CD14-positive monocyte (primary cell): Measurements from ENCODE around the gene ANKRD18B. TPM values are rescaled to one million over a fixed set of nuclear protein-coding genes. Genes with fewer than 3 reads are reported as not detected.
"Not testable (repeated sequence)": the region's sequence is repeated elsewhere in the genome, so short reads cannot be mapped to it uniquely, and the experiment has no call there.

ENCODE experiments used
- DNase-seq, 3 donors: peaks; one replicate each; pipeline ENCODE4 v3.0.0-alpha.2; 2011 to 2022
- H2AFZ ChIP-seq: 2 replicates; pipeline ENCODE4 v1.6.0; 2012; ENCODE audit warnings: mild to moderate bottlenecking, low read depth, low read length, inconsistent platforms; ENCODE audit not compliant: insufficient read depth, poor library complexity, severe bottlenecking
- H3K27ac ChIP-seq, 2 donors: 1 replicate in 1 of 2; 2 replicates in 1 of 2; pipeline ENCODE4 v1.5.1; 2012 to 2013; ENCODE audit warnings: low read length in 2 of 2, control low read depth in 1 of 2, inconsistent platforms in 1 of 2, low read depth in 1 of 2, mild to moderate bottlenecking in 1 of 2
- H3K27me3 ChIP-seq, 2 donors: one replicate each; pipeline versions ENCODE4 v1.6.0 to v1.6.1; 2011 to 2013; ENCODE audit warnings: low read length in 2 of 2; ENCODE audit not compliant: control insufficient read depth in 2 of 2, insufficient read depth in 2 of 2
- H3K36me3 ChIP-seq, 2 donors: replicated peaks in 1 of 2; 1 replicate in 1 of 2; 2 replicates in 1 of 2; pipeline versions ENCODE4 v1.5.1 to v1.6.1; 2012 to 2013; ENCODE audit warnings: low read length in 2 of 2, control low read depth in 1 of 2, inconsistent platforms in 1 of 2, mild to moderate bottlenecking in 1 of 2; ENCODE audit not compliant: insufficient read depth in 2 of 2, control insufficient read depth in 1 of 2
- H3K4me1 ChIP-seq, 2 donors: 1 replicate in 1 of 2; 2 replicates in 1 of 2; pipeline versions ENCODE4 v1.5.1 to v1.6.1; 2012 to 2013; ENCODE audit warnings: low read length in 2 of 2, control low read depth in 1 of 2, inconsistent platforms in 1 of 2, mild to moderate bottlenecking in 1 of 2, moderate library complexity in 1 of 2; ENCODE audit not compliant: insufficient read depth in 2 of 2, control insufficient read depth in 1 of 2
- H3K4me2 ChIP-seq: replicated peaks from 2 replicates; pipeline ENCODE3; 2012; ENCODE audit warnings: low read length, moderate library complexity, mild to moderate bottlenecking; ENCODE audit not compliant: poor library complexity, severe bottlenecking; ENCODE audit errors: extremely low read depth
- H3K4me3 ChIP-seq, 3 experiments: fragments of 200-600 bp in 1 of 3; sonication (generic) in 1 of 3; replicated peaks in 1 of 3; 1 replicate in 2 of 3; 2 replicates in 1 of 3; pipeline ENCODE4 v1.5.1; 2011 to 2013; ENCODE audit warnings: low read length in 3 of 3, mild to moderate bottlenecking in 3 of 3, control low read depth in 2 of 3, low read depth in 2 of 3, inconsistent platforms in 1 of 3, moderate library complexity in 1 of 3
- H3K79me2 ChIP-seq: 2 replicates; pipeline ENCODE4 v1.6.0; 2012; ENCODE audit warnings: mild to moderate bottlenecking, control low read depth, inconsistent platforms, low read length, moderate library complexity; ENCODE audit not compliant: insufficient read depth
- H3K9ac ChIP-seq: 2 replicates; pipeline ENCODE4 v1.6.0; 2017; ENCODE audit warnings: low read length, mild to moderate bottlenecking; ENCODE audit not compliant: insufficient read depth, poor library complexity, severe bottlenecking
- H3K9me3 ChIP-seq, 2 donors: replicated peaks in 1 of 2; 1 replicate in 1 of 2; 2 replicates in 1 of 2; pipeline versions ENCODE4 v1.5.1 to v1.6.1; 2012 to 2013; ENCODE audit warnings: low read length in 2 of 2, control low read depth in 1 of 2; ENCODE audit not compliant: control insufficient read depth in 1 of 2, insufficient read depth in 1 of 2
- H4K20me1 ChIP-seq: 2 replicates; pipeline ENCODE4 v1.6.0; 2012; ENCODE audit warnings: mild to moderate bottlenecking, low read length, control low read depth, moderate library complexity; ENCODE audit not compliant: insufficient read depth
- H3K27ac Mint-ChIP-seq, 7 donors: one replicate each; pipeline ENCODE4 v1.8.0; 2020; ENCODE audit warnings: mild to moderate bottlenecking in 7 of 7, mixed read lengths in 7 of 7, moderate library complexity in 6 of 7, inconsistent platforms in 2 of 7
- H3K27me3 Mint-ChIP-seq, 3 donors: one replicate each; pipeline ENCODE4 v1.8.0; 2021 to 2022; ENCODE audit warnings: low read depth in 3 of 3, mild to moderate bottlenecking in 3 of 3, mixed read lengths in 3 of 3, moderate library complexity in 3 of 3, inconsistent platforms in 1 of 3
- H3K36me3 Mint-ChIP-seq, 2 donors: one replicate each; pipeline ENCODE4 v1.8.0; 2020; ENCODE audit warnings: mixed read lengths in 2 of 2, inconsistent platforms in 1 of 2, mild to moderate bottlenecking in 1 of 2
- H3K4me1 Mint-ChIP-seq: one replicate; pipeline ENCODE4 v1.8.0; 2020; ENCODE audit warnings: mild to moderate bottlenecking, mixed read lengths
- H3K4me3 Mint-ChIP-seq, 2 donors: one replicate each; pipeline ENCODE4 v1.8.0; 2020; ENCODE audit warnings: mild to moderate bottlenecking in 2 of 2, mixed read lengths in 2 of 2, moderate library complexity in 1 of 2
- H3K9me3 Mint-ChIP-seq, 7 donors: one replicate each; pipeline ENCODE4 v1.8.0; 2020 to 2022; ENCODE audit warnings: mixed read lengths in 7 of 7, mild to moderate bottlenecking in 6 of 7, moderate library complexity in 6 of 7, inconsistent platforms in 2 of 7
- WGBS: methylation state at CpG from one replicate; pipeline ENCODE4 v1.1.5; 2013; ENCODE audit warnings: missing lambda C conversion rate; ENCODE audit not compliant: insufficient coverage; 5-methylcytosine and 5-hydroxymethylcytosine counted together
- intact Hi-C, 2 donors: fragments of 100-400 bp; cut with micrococcal nuclease; formaldehyde crosslinking; loops; one replicate each; pipeline versions ENCODE4 v1.15.0 to v1.15.1; 2023
- polyA plus RNA-seq, 3 donors: library from polyadenylated mRNA; depleted of rRNA in 1 of 3; unstranded in 2 of 3; stranded (reverse) in 1 of 3; fragments of 300-500 nt in 2 of 3; fragments of >200 nt in 1 of 3; fragmentation: Illumina TruSeq in 2 of 3; gene quantifications; 1 replicate in 2 of 3; 2 replicates in 1 of 3; pipeline ENCODE4 v1.2.3, GENCODE V29; 2012 to 2021

ANKRD18B gene
- polyA plus RNA-seq, 3 donors: not detected

DNA sequence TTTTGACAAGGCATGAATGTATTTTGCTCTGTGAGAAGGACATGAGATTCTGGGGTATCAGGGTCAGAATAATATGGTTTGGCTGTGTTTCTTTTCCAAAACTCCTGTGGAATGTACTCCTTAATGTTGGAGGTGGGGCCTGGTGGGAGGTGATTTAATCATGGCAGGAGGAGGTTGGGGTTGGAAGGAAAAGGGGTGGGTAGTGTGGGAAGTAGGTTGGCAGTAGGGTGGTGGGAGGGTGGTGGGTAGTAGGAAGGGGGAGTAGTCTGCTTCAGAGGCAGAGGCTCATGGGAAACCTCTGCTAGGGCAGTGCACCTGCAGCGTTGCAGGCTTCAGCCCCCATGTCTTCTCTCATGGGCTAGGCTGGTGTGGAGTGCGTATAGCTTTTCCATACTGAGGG, 72.9 kb downstream of the ANKRD18B start:
- H3K79me2 ChIP-seq, H3K4me1 Mint-ChIP-seq, H3K9ac ChIP-seq, H4K20me1 ChIP-seq, H3K27ac ChIP-seq, H3K9me3 Mint-ChIP-seq, H3K27me3 Mint-ChIP-seq, H3K36me3 Mint-ChIP-seq, H3K4me1 ChIP-seq, H3K27ac Mint-ChIP-seq, H3K9me3 ChIP-seq, H3K4me2 ChIP-seq, H3K27me3 ChIP-seq, H3K4me3 ChIP-seq, H3K4me3 Mint-ChIP-seq, DNase-seq, H2AFZ ChIP-seq, H3K36me3 ChIP-seq, intact Hi-C loops: not testable (repeated sequence)
- 100% methylated on average over 1 of the region's 2 CpGs for WGBS

DNA sequence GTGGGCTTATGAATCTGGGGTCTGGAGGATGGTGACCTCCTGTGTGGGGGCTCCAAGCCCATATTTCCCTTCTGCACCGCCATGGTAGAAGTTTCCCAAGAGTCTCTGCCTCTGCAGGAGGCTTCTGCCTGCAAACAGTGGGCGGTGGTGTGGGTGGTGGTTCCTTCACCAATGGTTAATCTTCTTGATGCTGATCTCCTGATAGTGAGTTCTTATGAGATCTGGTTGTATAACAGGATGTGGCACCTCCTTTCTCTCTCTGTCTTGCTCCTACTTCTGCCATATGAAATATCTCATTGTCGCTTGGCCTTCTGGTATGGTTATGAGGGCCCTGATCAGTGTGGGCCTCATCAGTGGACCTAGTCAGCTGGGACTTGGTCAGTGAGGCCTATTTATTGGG, 73.3 kb downstream of the ANKRD18B start:
- H3K27me3 ChIP-seq, H3K36me3 ChIP-seq, H3K27ac ChIP-seq, H2AFZ ChIP-seq, H3K4me3 Mint-ChIP-seq, H3K4me1 Mint-ChIP-seq, H3K9ac ChIP-seq, H3K9me3 ChIP-seq, H3K4me1 ChIP-seq, H3K79me2 ChIP-seq, H3K9me3 Mint-ChIP-seq, DNase-seq, intact Hi-C loops, H3K4me2 ChIP-seq, H3K27me3 Mint-ChIP-seq, H3K36me3 Mint-ChIP-seq, H3K4me3 ChIP-seq, H4K20me1 ChIP-seq: not testable (repeated sequence)
- H3K27ac Mint-ChIP-seq: peak overlapping the region in 1 of 7 donors; percentile 50
- no CpG with 5 or more reads among the region's 3 CpGs for WGBS

- H3K9me3 Mint-ChIP-seq, H3K4me1 ChIP-seq, intact Hi-C loops, H3K79me2 ChIP-seq, H3K27me3 Mint-ChIP-seq, H3K9me3 ChIP-seq, H3K27ac ChIP-seq, H3K36me3 ChIP-seq, H3K9ac ChIP-seq, H3K4me2 ChIP-seq, DNase-seq, H3K36me3 Mint-ChIP-seq, H2AFZ ChIP-seq, H3K27me3 ChIP-seq, H4K20me1 ChIP-seq, H3K27ac Mint-ChIP-seq, H3K4me1 Mint-ChIP-seq, H3K4me3 ChIP-seq, H3K4me3 Mint-ChIP-seq: not testable (repeated sequence)
- 96% methylated on average over 8 of the region's 8 CpGs for WGBS
Measured at GRCh38 chr9:33598796-33599379, 74.8 kb downstream of the ANKRD18B start.

DNA sequence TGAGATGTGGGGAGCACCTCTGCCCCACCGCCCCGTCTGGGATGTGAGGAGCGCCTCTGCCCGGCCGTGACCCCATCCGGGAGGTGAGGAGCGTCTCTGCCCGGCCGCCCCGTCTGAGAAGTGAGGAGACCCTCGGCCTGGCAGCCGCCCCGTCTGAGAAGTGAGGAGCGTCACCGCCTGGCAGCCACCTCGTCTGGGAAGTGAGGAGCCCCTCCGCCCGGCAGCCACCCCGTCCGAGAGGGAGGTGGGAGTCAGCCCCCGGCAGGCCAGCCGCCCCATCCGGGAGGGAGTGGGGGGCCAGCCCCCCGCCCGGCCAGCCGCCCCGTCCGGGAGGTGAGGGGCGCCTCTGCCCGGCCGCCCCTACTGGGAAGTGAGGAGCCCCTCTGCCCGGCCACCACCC, 76.9 kb downstream of the ANKRD18B start:
- H3K4me2 ChIP-seq, H3K27me3 ChIP-seq, H3K36me3 ChIP-seq, intact Hi-C loops, H4K20me1 ChIP-seq, H2AFZ ChIP-seq, H3K4me1 ChIP-seq, H3K79me2 ChIP-seq, H3K9ac ChIP-seq, H3K4me3 Mint-ChIP-seq, H3K4me1 Mint-ChIP-seq, DNase-seq, H3K27ac ChIP-seq, H3K4me3 ChIP-seq, H3K36me3 Mint-ChIP-seq, H3K9me3 Mint-ChIP-seq, H3K27me3 Mint-ChIP-seq, H3K9me3 ChIP-seq, H3K27ac Mint-ChIP-seq: not testable (repeated sequence)
- 95% methylated on average over 13 of the region's 32 CpGs for WGBS
